Measurements from ENCODE around the gene TTC1. TPM values are rescaled to one million over a fixed set of nuclear protein-coding genes. Genes with fewer than 3 reads are reported as not detected.

TTC1 gene
- total and polyA plus RNA-seq, 2 of the 8 experiments (the other 6 are each of a cell fraction or from before 2014, with no cell fraction given) = 25.1 to 63.9 TPM

DNA sequence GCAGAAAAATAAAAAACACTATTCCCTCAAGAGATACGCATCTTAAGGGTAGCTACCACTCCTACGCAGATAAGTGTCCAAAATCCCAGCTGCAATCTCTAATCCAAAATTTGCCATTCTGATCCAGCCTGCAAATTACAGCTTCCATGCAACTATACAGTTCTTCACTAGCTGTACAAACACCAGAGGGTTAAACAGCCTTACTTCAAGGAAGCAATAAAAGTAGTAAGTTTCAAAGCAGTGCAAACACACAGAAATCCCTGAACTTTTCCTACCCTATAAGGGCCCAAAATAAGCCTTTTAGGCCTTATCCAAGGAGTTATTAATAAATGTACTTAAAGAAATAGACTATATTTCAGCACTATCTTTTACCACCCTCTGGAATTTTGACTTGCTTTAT, 70.8 kb downstream of the TTC1 start:
- WGBS, 2 experiments (ENCODE audit: extremely low coverage in 1 of 2, insufficient coverage in 1 of 2, insufficient read length in 1 of 2, insufficient replicate concordance in 2 of 2, low coverage in 1 of 2, low lambda C conversion rate in 2 of 2, missing lambda C conversion rate in 1 of 2) = 94% methylated on average over 2 of the region's 2 CpGs; no CpG with 5 or more reads in 1 of the 2 experiments
- no peak overlapping the region for H3K4me3 ChIP-seq (ENCODE audit: extremely low read depth in 1 of 4, insufficient read depth in 2 of 4, low read depth in 3 of 4, low read length in 4 of 4)
- FAIRE-seq (no peak), DNase-seq (ENCODE audit: low read depth in 1 of 2, low spot score in 2 of 2) (no peak)
- H2BK15ac ChIP-seq (ENCODE audit: low read length) = no peak overlapping the region
- H2BK120ac ChIP-seq (replicated peaks; ENCODE audit: low read depth, low read length) = no peak overlapping the region
- H3K36me3 ChIP-seq (ENCODE audit: control insufficient read depth in 2 of 4, insufficient read depth in 4 of 4, low read length in 3 of 4) = peaks cover 0 to 18% (median 10%) of the 10 kb centered on the region in 4 experiments; a peak in 5 of 8 replicates
- no peak overlapping the region for H4K8ac ChIP-seq (ENCODE audit: extremely low read depth, insufficient read depth, low read length)
- peaks cover 0 to 10% (median 0%) of the 10 kb centered on the region in 4 experiments; a peak in 2 of 7 replicates for H3K4me1 ChIP-seq (replicated peaks in 1 of 4; ENCODE audit: control insufficient read depth in 3 of 4, insufficient read depth in 4 of 4, low read length in 3 of 4)
- POLR2A ChIA-PET (ENCODE audit: partially characterized antibody) = interaction anchor here (1.0 to 1.9 kb wide), 3 partner anchors 10 to 118 kb away, joined by 4 to 8 read pairs (median 6); no protein-coding TSS in a partner anchor
- H2BK12ac ChIP-seq (ENCODE audit: low read depth, low read length) = no peak overlapping the region
- H3K23ac ChIP-seq (ENCODE audit: insufficient read length) = no peak overlapping the region
- H3K27ac ChIP-seq (ENCODE audit: low read depth, low read length) = no peak overlapping the region
- H2BK20ac ChIP-seq (ENCODE audit: low read length) = no peak overlapping the region
- CTCF ChIA-PET (ENCODE audit: partially characterized antibody) = interaction anchor here (0.6 to 3.6 kb wide), 15 partner anchors 11 to 264 kb away, joined by 3 to 52 read pairs (median 8); no protein-coding TSS in a partner anchor
- no peaks in the 10 kb centered on the region for H4K20me1 ChIP-seq (replicated peaks in 1 of 2; ENCODE audit: control insufficient read depth in 1 of 2, insufficient read depth in 2 of 2, low read length in 2 of 2)
- no peak overlapping the region for H2BK5ac ChIP-seq (ENCODE audit: low read depth, low read length)
- no peak overlapping the region for H3K14ac ChIP-seq (ENCODE audit: insufficient read length)
- no peaks in the 10 kb centered on the region for H3K23me2 ChIP-seq (ENCODE audit: low read depth, low read length)
- H3K9me3 ChIP-seq (ENCODE audit: insufficient read depth in 2 of 2, low read depth in 1 of 2, low read length in 1 of 2) = no peaks in the 10 kb centered on the region
- no peak overlapping the region for H4K91ac ChIP-seq (replicated peaks; ENCODE audit: insufficient read length, low read length)
- H2AK5ac ChIP-seq (ENCODE audit: low read depth, low read length) = no peak overlapping the region
- no peak overlapping the region for H3K18ac ChIP-seq (ENCODE audit: extremely low read depth, low read length)
- no peak overlapping the region for H3K9ac ChIP-seq (replicated peaks in 1 of 4; ENCODE audit: extremely low read depth in 1 of 4, low read depth in 3 of 4, low read length in 3 of 4)
- H3K79me1 ChIP-seq (ENCODE audit: low read depth, low read length) = no peaks in the 10 kb centered on the region; the same call in 1 of the 2 replicates
- no peak overlapping the region for H3K4me2 ChIP-seq (ENCODE audit: insufficient read depth in 1 of 2, low read depth in 2 of 2, low read length in 2 of 2)
- H2AFZ ChIP-seq (ENCODE audit: low read length) = no peak overlapping the region
- no peaks in the 10 kb centered on the region for H3K27me3 ChIP-seq (replicated peaks in 1 of 4; ENCODE audit: control insufficient read depth in 3 of 4, extremely low read depth in 1 of 4, insufficient read depth in 3 of 4, low read length in 3 of 4)
- H4K5ac ChIP-seq (ENCODE audit: insufficient read length, low read depth, low read length) = no peak overlapping the region
- no peak overlapping the region for H3K4ac ChIP-seq (replicated peaks; ENCODE audit: insufficient read length, low read depth, low read length)
- no peaks in the 10 kb centered on the region; a peak in 1 of 4 replicates for H3K79me2 ChIP-seq (ENCODE audit: control insufficient read depth in 1 of 2, insufficient read depth in 2 of 2, low read length in 2 of 2)
- no peak overlapping the region for H3K56ac ChIP-seq (replicated peaks; ENCODE audit: insufficient read length, low read depth, low read length)
- TF ChIP-seq CREB1 (IDR thresholded peaks at IDR 0.05) = no peak
- TF ChIP-seq RXRA (IDR thresholded peaks at IDR 0.05; ENCODE audit: insufficient read depth, low read depth, low read length) = no peak
- no peak for TF ChIP-seq JUN (IDR thresholded peaks at IDR 0.05; ENCODE audit: low read depth, low read length)
- no peak for TF ChIP-seq SAP30 (IDR thresholded peaks at IDR 0.05; ENCODE audit: insufficient read depth, insufficient replicate concordance, low read length)
- TF ChIP-seq MAFK (IDR thresholded peaks at IDR 0.05; ENCODE audit: low read depth, low read length) = no peak
- TF ChIP-seq, protein P1, sequence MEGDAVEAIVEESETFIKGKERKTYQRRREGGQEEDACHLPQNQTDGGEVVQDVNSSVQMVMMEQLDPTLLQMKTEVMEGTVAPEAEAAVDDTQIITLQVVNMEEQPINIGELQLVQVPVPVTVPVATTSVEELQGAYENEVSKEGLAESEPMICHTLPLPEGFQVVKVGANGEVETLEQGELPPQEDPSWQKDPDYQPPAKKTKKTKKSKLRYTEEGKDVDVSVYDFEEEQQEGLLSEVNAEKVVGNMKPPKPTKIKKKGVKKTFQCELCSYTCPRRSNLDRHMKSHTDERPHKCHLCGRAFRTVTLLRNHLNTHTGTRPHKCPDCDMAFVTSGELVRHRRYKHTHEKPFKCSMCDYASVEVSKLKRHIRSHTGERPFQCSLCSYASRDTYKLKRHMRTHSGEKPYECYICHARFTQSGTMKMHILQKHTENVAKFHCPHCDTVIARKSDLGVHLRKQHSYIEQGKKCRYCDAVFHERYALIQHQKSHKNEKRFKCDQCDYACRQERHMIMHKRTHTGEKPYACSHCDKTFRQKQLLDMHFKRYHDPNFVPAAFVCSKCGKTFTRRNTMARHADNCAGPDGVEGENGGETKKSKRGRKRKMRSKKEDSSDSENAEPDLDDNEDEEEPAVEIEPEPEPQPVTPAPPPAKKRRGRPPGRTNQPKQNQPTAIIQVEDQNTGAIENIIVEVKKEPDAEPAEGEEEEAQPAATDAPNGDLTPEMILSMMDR (IDR thresholded peaks at IDR 0.05; ENCODE audit: control extremely low read depth in 1 of 3, insufficient read depth in 1 of 3, low read depth in 1 of 3, low read length in 3 of 3) = no peak
- TF ChIP-seq, protein P2, sequence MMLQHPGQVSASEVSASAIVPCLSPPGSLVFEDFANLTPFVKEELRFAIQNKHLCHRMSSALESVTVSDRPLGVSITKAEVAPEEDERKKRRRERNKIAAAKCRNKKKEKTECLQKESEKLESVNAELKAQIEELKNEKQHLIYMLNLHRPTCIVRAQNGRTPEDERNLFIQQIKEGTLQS (IDR thresholded peaks at IDR 0.05; ENCODE audit: insufficient read depth, low read depth, low read length) = no peak
- TF ChIP-seq FOSL1 (IDR thresholded peaks at IDR 0.05; ENCODE audit: insufficient read depth, low read depth, low read length) = no peak
- TF ChIP-seq POU5F1 (IDR thresholded peaks at IDR 0.05; ENCODE audit: low read depth, low read length) = no peak
- TF ChIP-seq TAF1 (IDR thresholded peaks at IDR 0.05; ENCODE audit: low read depth, low read length) = no peak
- no peak for TF ChIP-seq EGR1 (IDR thresholded peaks at IDR 0.05; ENCODE audit: borderline replicate concordance, low read depth, low read length)

All from H1 (cell line).